Measurements from ENCODE around the gene NNMT.

DNA sequence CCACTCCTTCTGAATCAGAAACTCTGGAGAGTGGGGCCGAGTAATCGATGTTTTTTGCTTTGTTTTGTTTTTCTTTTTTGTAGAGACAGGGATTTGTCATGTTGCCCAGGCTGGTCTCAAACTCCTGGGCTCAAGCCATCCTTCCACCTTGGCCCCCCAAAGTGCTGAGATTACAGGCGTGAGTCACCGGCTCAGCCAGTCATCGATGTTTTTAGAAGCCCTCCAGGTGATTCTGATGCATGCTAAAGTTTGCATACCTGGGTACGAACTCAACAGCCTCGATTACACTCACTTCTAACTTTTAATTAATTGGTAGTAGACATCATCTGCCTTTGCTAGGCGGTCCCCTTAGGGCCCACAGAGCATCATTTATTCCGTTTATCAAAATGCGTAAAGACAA is 53.8 kb downstream of the NNMT start:
- TF ChIP-seq EP300 (IDR thresholded peaks at IDR 0.05; ENCODE audit: borderline replicate concordance in 1 of 2, low read depth in 1 of 2, low read length in 1 of 2) (no peak), POLR2AphosphoS5 (IDR thresholded peaks at IDR 0.05; ENCODE audit: low read depth, low read length) (no peak)
- TF ChIP-seq, protein P1, sequence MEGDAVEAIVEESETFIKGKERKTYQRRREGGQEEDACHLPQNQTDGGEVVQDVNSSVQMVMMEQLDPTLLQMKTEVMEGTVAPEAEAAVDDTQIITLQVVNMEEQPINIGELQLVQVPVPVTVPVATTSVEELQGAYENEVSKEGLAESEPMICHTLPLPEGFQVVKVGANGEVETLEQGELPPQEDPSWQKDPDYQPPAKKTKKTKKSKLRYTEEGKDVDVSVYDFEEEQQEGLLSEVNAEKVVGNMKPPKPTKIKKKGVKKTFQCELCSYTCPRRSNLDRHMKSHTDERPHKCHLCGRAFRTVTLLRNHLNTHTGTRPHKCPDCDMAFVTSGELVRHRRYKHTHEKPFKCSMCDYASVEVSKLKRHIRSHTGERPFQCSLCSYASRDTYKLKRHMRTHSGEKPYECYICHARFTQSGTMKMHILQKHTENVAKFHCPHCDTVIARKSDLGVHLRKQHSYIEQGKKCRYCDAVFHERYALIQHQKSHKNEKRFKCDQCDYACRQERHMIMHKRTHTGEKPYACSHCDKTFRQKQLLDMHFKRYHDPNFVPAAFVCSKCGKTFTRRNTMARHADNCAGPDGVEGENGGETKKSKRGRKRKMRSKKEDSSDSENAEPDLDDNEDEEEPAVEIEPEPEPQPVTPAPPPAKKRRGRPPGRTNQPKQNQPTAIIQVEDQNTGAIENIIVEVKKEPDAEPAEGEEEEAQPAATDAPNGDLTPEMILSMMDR (IDR thresholded peaks at IDR 0.05) = no peak
- TF ChIP-seq, protein P2, sequence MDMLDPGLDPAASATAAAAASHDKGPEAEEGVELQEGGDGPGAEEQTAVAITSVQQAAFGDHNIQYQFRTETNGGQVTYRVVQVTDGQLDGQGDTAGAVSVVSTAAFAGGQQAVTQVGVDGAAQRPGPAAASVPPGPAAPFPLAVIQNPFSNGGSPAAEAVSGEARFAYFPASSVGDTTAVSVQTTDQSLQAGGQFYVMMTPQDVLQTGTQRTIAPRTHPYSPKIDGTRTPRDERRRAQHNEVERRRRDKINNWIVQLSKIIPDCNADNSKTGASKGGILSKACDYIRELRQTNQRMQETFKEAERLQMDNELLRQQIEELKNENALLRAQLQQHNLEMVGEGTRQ (IDR thresholded peaks at IDR 0.05; ENCODE audit: borderline replicate concordance, low read depth, low read length) = no peak
